Stimulated activated naive B cell treated with anti-CD40 and anti-IgM and Interleukin-4, amounts not matched to agents 10 μg/mL and 1 μg/mL and 100 μg/mL, for 72 hours (primary cell): ENCODE results near the gene MCF2L.

Source experiments
- ATAC-seq, 2 donors: fragments of 150-1000 bp; cut with Tn5 transposase; replicated peaks; 2 replicates each; pipeline ENCODE4 v1.10.0; 2021; ENCODE audit warnings: moderate library complexity in 1 of 2
- DNase-seq: peaks from one replicate; pipeline ENCODE4 v3.0.0; 2021
- H3K27ac Mint-ChIP-seq: one replicate; pipeline ENCODE4 v1.8.0; 2022; ENCODE audit warnings: mild to moderate bottlenecking, mixed read lengths
- H3K27me3 Mint-ChIP-seq, 2 donors: one replicate each; pipeline ENCODE4 v1.8.0; 2022; ENCODE audit warnings: mixed read lengths in 2 of 2
- H3K36me3 Mint-ChIP-seq, 2 donors: one replicate each; pipeline ENCODE4 v1.8.0; 2022; ENCODE audit warnings: mixed read lengths in 2 of 2, mild to moderate bottlenecking in 1 of 2
- H3K4me1 Mint-ChIP-seq, 2 donors: one replicate each; pipeline ENCODE4 v1.8.0; 2022; ENCODE audit warnings: mixed read lengths in 2 of 2, mild to moderate bottlenecking in 1 of 2
- H3K4me3 Mint-ChIP-seq, 2 donors: one replicate each; pipeline ENCODE4 v1.8.0; 2022; ENCODE audit warnings: mild to moderate bottlenecking in 2 of 2, mixed read lengths in 2 of 2, moderate library complexity in 1 of 2
- H3K9me3 Mint-ChIP-seq, 2 donors: one replicate each; pipeline ENCODE4 v1.8.0; 2022; ENCODE audit warnings: mixed read lengths in 2 of 2, mild to moderate bottlenecking in 1 of 2

MCF2L gene

DNA sequence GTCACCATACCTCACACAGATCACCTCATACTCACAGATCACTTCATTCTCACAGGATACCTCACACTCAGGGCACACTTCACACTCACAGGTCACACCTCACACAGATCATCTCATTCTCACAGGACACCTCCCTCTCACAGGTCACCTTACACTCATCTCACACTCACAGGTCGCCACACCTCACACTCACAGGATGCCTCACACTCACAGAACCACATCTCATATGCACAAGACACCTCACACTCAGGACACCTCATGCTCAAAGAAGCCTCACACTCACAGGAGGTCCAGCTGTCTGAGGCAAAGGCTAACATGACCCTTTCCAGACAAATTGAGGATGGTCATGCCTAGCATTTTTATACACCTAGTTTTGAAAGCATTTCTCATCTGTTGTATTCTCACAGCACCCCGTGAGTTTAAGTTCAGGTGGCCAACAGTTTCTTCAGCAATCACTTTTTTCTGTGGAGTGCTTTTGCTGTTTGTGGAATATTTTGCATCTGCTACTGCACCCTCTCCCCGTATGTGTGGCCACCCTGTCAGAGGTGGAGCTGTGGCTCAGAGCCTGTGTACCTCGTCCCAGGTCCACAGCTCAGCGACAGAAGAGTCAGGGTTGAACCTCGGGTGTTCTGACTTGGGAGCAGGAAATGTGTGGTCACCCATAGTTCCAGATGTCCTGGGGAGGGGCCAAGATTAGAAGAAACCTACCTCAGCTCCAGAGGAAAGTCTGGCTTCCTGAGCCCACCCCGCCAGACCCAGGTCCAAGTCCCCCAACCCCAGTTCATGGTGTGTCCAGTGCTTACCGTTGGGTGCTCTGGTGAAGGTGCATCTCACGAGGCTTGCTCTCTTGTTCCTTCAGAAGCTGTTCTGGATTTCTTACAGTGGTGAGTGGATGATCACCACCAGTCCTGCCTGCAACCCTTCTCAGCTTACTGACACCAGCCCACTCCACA is 144.2 kb downstream of the MCF2L start:
- peaks cover 8 to 27% of the 10 kb centered on the region in 2 donors for H3K27me3 Mint-ChIP-seq
- no peak overlapping the region for H3K27ac Mint-ChIP-seq
- no peak for ATAC-seq
- H3K4me3 Mint-ChIP-seq = no peak overlapping the region
- DNase-seq = no peak
- H3K4me1 Mint-ChIP-seq = peaks cover 0 to 4% of the 10 kb centered on the region in 2 donors
- no peaks in the 10 kb centered on the region for H3K36me3 Mint-ChIP-seq
- no peaks in the 10 kb centered on the region for H3K9me3 Mint-ChIP-seq

DNA sequence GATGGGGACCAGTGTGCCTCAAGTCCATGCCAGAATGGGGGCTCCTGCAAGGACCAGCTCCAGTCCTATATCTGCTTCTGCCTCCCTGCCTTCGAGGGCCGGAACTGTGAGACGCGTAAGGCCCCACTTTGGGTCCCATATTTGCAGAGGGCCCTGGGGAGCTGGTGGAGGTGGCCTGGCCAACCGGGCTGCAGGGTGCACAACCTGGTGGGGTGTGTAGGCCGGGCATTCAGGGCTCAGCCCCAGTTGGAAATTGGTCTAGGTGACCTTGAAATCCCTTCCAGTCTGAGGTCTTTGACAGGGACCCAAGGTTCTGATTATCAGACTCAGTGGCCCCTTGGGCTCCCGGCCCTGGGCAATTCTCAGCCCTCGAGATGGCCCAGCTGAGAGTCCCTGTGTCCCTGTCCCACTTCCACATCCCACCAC is 144.8 kb downstream of the MCF2L start:
- Mint-ChIP-seq H3K27ac (no peak overlapping the region), H3K9me3 (no peaks in the 10 kb centered on the region), H3K4me3 (no peak overlapping the region), H3K36me3 (no peaks in the 10 kb centered on the region), H3K27me3 (peaks cover 8 to 27% of the 10 kb centered on the region in 2 donors), H3K4me1 (peaks cover 0 to 4% of the 10 kb centered on the region in 2 donors)
- no peak for ATAC-seq
- DNase-seq = no peak

DNA sequence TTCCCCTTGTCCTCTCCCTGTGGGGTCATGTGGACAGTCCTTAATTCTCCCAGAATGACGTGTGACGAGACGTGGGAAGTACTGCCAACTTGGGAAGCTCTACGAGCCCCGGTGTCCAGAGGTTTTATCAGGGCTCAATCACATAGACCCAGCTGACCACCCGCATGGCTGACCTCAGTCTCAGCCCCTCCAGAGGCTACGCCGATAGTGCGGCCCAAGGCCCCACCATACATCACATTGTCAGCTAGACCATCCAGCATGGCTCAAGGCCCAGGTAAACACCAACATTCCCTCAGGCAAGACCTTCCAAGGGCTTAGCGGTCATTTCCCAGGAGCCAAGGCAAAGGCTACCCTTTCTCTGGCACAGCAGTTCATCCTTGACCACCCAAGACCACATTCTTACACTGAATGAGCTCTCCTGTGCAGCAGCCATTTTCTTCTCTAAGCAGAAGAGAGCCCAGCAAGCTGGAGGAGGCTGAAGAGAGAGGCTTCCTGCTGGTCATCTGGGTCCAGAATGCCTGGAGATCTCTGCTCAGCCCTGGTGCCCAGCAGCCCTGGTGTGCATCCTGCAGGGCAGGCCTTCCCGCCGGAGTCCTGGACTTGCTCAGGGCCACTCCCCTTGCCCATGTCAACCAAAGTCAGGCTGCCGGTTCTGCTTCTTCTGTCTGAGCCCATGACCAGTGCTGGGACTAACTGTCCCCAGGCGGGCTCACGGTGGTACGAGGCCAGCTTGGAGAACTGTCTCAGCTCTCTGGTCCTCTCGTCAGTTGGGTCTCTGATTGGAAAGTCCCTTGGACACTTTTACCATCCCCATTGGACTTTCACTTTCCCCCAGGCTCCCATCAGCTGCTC is 145.7 kb downstream of the MCF2L start:
- Mint-ChIP-seq H3K27ac (no peak overlapping the region), H3K4me3 (no peak overlapping the region), H3K4me1 (peaks cover 0 to 4% of the 10 kb centered on the region in 2 donors), H3K36me3 (no peaks in the 10 kb centered on the region), H3K9me3 (no peaks in the 10 kb centered on the region), H3K27me3 (peaks cover 4 to 21% of the 10 kb centered on the region in 2 donors)
- ATAC-seq (no peak), DNase-seq (no peak)

DNA sequence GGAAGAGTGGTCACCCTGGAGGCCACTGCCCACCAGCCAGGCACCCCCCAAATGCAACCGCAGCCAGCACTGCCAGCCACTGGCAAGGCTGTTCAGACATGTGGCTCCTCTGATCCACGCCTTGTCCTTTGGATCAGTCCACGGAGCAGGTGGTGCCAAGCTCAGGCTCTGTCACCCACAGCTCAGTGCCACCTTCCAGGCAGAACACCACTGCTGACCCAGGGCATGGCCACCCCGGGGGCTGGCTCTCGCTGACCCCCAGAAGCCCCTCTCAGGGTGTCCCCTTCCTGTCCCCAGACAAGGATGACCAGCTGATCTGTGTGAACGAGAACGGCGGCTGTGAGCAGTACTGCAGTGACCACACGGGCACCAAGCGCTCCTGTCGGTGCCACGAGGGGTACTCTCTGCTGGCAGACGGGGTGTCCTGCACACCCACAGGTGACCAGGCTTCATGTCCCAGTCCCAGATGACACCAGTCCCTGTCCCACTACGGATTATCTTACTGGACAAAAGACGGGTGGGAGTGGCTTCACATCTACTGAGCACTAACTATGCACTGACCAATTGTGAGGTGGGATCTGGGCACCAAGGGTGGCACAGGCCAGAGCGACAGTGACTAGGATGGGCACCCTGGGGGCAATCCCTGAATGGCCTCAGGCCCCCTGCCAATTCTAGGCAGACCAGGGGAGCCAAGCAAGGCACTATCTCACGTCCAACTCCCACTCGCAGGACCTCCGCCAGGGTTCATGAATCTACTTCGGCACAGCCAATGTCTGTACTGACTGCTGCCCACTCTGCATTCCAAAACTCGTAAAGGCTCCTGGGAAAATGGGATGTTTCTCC is 146.6 kb downstream of the MCF2L start:
- H3K9me3 Mint-ChIP-seq = no peaks in the 10 kb centered on the region
- no peak overlapping the region for H3K4me3 Mint-ChIP-seq
- peaks cover 4 to 17% of the 10 kb centered on the region in 2 donors for H3K27me3 Mint-ChIP-seq
- DNase-seq = no peak
- ATAC-seq = no peak
- H3K27ac Mint-ChIP-seq = no peak overlapping the region
- no peaks in the 10 kb centered on the region for H3K36me3 Mint-ChIP-seq
- peaks cover 0 to 4% of the 10 kb centered on the region in 2 donors for H3K4me1 Mint-ChIP-seq

DNA sequence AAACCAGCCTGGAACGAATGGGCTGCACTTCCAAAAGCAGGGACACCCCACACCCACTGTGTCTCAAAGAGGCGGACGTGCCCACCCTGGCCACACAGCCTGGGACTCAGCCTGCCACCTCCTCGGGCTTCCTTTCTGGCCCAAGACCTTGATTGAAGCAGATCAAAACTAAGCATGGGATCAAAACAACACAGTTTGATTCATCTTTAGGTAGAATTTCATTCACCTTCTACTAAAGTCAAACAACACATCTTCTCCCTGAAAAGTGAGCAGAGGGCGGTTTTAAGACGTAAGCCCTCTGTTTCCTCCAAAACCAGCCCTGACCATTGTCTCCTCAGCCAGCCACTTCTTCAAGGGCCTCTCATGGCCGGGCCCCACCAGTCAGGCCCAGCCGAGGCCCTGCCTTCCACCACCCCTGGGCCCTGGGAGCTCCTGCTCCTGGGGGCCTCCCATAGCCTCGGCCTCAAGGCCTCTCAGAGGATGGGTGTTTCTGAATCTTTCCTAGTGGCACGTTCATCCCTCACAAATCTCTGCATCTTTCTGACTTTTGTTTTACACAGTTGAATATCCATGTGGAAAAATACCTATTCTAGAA is 147.3 kb downstream of the MCF2L start:
- ATAC-seq = no peak
- peaks cover 4 to 10% of the 10 kb centered on the region in 2 donors for H3K27me3 Mint-ChIP-seq
- H3K27ac Mint-ChIP-seq = no peak overlapping the region
- H3K4me3 Mint-ChIP-seq = no peak overlapping the region
- DNase-seq = no peak
- H3K36me3 Mint-ChIP-seq = no peaks in the 10 kb centered on the region
- H3K4me1 Mint-ChIP-seq = no peaks in the 10 kb centered on the region
- H3K9me3 Mint-ChIP-seq = no peaks in the 10 kb centered on the region

DNA sequence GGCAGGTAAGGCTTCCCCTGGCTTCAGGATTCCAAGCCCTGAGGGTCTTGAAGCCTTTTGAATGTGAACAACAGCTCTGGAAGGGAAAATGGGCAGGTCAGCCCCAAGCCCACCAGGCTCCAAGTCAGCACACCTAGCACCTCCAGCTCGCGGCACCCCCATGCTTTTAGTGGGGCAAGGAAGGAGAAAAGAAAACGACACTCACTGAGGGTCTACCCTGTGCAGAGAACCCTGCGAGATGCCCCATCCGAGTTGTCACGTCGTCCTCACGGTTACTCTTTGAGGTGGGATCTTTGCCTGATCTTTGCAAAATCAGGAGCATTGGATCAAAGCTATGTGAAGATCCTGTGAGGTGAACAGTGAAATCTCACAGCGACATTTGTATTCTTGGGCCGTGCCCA is 147.9 kb downstream of the MCF2L start:
- ATAC-seq (no peak), DNase-seq (no peak)
- H3K36me3 Mint-ChIP-seq = no peaks in the 10 kb centered on the region
- H3K27ac Mint-ChIP-seq = no peak overlapping the region
- no peaks in the 10 kb centered on the region for H3K4me1 Mint-ChIP-seq
- no peaks in the 10 kb centered on the region for H3K9me3 Mint-ChIP-seq
- H3K27me3 Mint-ChIP-seq = peaks cover 4 to 10% of the 10 kb centered on the region in 2 donors
- H3K4me3 Mint-ChIP-seq = no peak overlapping the region

DNA sequence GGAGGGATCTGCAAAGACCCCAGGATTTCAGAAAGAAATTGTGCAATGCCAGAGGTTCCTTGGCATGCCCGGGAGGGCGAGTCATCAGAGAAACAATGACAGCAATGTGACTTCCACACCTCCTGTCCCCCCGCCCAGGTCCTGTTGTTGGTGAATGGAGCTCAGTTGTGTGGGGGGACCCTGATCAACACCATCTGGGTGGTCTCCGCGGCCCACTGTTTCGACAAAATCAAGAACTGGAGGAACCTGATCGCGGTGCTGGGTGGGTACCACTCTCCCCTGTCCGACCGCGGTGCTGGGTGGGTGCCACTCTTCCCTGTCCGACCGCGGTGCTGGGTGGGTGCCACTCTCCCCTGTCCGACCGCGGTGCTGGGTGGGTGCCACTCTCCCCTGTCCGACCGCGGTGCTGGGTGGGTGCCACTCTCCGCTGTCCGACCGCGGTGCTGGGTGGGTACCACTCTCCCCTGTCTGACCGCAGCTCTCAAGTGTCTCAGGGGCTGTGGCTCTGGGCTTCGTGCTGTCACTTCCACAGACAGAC is 148.4 kb downstream of the MCF2L start:
- no peaks in the 10 kb centered on the region for H3K36me3 Mint-ChIP-seq
- peaks cover 4 to 10% of the 10 kb centered on the region in 2 donors for H3K27me3 Mint-ChIP-seq
- ATAC-seq (no peak), DNase-seq (no peak)
- no peak overlapping the region for H3K27ac Mint-ChIP-seq
- H3K4me3 Mint-ChIP-seq = no peak overlapping the region
- H3K4me1 Mint-ChIP-seq = no peaks in the 10 kb centered on the region
- H3K9me3 Mint-ChIP-seq = no peaks in the 10 kb centered on the region

DNA sequence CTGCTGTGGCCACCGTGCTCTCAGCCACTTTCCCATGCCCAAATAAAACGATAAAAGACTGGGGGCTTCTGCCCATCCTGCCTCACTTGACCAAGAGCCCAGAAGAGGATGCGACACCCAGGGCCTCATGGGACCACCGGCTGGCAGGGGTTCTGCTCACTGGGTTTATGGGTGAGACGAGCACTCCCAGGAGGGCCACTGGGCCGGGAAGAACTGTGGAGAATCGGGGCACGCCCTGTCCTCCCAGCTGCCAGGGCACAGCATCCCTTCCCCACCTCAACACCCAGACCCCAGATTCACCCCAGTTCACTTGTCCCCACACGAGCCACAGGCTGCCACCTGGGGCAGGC is 148.9 kb downstream of the MCF2L start:
- no peak overlapping the region for H3K4me3 Mint-ChIP-seq
- no peaks in the 10 kb centered on the region for H3K36me3 Mint-ChIP-seq
- H3K27me3 Mint-ChIP-seq = peaks cover 7 to 10% of the 10 kb centered on the region in 2 donors
- DNase-seq = no peak
- no peak for ATAC-seq
- no peak overlapping the region for H3K27ac Mint-ChIP-seq
- no peaks in the 10 kb centered on the region for H3K4me1 Mint-ChIP-seq
- no peaks in the 10 kb centered on the region for H3K9me3 Mint-ChIP-seq

DNA sequence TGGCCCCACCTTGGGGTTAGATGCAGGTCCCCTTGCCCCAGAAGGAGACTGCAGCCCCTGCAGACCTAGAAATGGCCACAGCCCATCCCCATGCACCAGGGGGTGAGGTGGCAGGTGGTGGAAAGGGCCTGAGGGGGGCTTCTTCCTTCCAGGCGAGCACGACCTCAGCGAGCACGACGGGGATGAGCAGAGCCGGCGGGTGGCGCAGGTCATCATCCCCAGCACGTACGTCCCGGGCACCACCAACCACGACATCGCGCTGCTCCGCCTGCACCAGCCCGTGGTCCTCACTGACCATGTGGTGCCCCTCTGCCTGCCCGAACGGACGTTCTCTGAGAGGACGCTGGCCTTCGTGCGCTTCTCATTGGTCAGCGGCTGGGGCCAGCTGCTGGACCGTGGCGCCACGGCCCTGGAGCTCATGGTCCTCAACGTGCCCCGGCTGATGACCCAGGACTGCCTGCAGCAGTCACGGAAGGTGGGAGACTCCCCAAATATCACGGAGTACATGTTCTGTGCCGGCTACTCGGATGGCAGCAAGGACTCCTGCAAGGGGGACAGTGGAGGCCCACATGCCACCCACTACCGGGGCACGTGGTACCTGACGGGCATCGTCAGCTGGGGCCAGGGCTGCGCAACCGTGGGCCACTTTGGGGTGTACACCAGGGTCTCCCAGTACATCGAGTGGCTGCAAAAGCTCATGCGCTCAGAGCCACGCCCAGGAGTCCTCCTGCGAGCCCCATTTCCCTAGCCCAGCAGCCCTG is 149.4 kb downstream of the MCF2L start:
- H3K27ac Mint-ChIP-seq = no peak overlapping the region
- no peak overlapping the region for H3K4me3 Mint-ChIP-seq
- ATAC-seq = no peak

DNA sequence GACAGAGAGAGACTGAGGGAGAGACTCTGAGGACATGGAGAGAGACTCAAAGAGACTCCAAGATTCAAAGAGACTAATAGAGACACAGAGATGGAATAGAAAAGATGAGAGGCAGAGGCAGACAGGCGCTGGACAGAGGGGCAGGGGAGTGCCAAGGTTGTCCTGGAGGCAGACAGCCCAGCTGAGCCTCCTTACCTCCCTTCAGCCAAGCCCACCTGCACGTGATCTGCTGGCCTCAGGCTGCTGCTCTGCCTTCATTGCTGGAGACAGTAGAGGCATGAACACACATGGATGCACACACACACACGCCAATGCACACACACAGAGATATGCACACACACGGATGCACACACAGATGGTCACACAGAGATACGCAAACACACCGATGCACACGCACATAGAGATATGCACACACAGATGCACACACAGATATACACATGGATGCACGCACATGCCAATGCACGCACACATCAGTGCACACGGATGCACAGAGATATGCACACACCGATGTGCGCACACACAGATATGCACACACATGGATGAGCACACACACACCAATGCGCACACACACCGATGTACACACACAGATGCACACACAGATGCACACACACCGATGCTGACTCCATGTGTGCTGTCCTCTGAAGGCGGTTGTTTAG is 150.3 kb downstream of the MCF2L start:
- DNase-seq (no peak), ATAC-seq (no peak)
- no peak overlapping the region for H3K4me3 Mint-ChIP-seq
- no peak overlapping the region for H3K27ac Mint-ChIP-seq
- no peaks in the 10 kb centered on the region for H3K36me3 Mint-ChIP-seq
- no peaks in the 10 kb centered on the region for H3K4me1 Mint-ChIP-seq
- H3K27me3 Mint-ChIP-seq = peaks cover 8 to 9% of the 10 kb centered on the region in 2 donors
- H3K9me3 Mint-ChIP-seq = no peaks in the 10 kb centered on the region

More for the DNA sequence above, 149.4 kb downstream of the MCF2L start:
- Mint-ChIP-seq H3K27me3 (peaks cover 10 to 11% of the 10 kb centered on the region in 2 donors), H3K36me3 (no peaks in the 10 kb centered on the region), H3K9me3 (no peaks in the 10 kb centered on the region), H3K4me1 (no peaks in the 10 kb centered on the region)
- DNase-seq = no peak

DNA sequence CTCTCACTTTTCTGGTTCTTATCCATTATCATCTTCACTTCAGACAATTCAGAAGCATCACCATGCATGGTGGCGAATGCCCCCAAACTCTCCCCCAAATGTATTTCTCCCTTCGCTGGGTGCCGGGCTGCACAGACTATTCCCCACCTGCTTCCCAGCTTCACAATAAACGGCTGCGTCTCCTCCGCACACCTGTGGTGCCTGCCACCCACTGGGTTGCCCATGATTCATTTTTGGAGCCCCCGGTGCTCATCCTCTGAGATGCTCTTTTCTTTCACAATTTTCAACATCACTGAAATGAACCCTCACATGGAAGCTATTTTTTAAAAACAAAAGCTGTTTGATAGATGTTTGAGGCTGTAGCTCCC is 150.8 kb downstream of the MCF2L start:
- DNase-seq (no peak), ATAC-seq (no peak)
- Mint-ChIP-seq H3K4me3 (no peak overlapping the region), H3K27ac (no peak overlapping the region), H3K9me3 (no peaks in the 10 kb centered on the region), H3K4me1 (no peaks in the 10 kb centered on the region), H3K36me3 (no peaks in the 10 kb centered on the region), H3K27me3 (peaks cover 4 to 6% of the 10 kb centered on the region in 2 donors)

DNA sequence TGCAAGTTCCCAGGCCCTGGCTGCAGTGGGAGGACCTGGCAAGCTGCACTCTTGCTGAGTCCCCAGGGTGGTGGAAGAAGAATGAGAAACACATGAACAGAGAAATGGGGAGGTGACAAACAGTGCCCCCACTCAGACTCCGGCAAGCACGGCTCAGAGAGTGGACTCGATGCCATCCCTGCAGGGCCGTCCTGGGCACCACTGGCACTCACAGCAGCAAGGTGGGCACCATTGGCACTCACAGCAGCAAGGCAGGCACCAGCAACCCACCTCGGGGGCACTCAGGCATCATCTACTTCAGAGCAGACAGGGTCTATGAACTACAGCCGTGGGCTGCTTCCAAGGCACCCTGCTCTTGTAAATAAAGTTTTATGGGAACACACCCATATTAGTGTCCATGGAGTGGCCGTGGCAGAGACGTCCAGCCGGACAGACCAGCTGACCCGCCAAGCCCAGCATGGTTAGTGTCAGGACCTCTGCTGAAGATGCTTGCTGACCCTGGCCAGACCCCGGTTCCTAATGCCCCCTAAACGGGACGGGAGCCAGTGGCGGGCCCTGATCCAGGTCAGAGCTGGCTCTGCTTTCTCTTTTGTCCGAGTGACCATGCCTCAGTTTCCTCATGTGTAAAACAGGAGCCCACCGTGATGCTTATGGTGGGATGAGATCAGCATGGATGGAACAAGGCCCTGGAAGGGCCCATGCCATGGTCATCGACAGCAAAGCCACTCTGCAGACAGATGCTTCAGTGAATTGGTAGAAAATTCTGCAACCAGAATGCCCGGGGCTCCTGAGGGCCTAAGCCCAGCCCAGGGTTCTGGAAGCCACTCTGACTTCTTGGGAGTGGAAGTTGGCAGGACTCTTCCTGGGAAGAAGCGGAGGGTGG is 151.5 kb downstream of the MCF2L start:
- ATAC-seq = no peak
- DNase-seq = no peak
- no peaks in the 10 kb centered on the region for H3K36me3 Mint-ChIP-seq
- H3K4me1 Mint-ChIP-seq = no peaks in the 10 kb centered on the region
- H3K4me3 Mint-ChIP-seq = no peak overlapping the region
- no peak overlapping the region for H3K27ac Mint-ChIP-seq
- no peaks in the 10 kb centered on the region for H3K9me3 Mint-ChIP-seq
- peaks cover 4 to 9% of the 10 kb centered on the region in 2 donors for H3K27me3 Mint-ChIP-seq
